ENCODE results near the gene RAPGEF6.
A peak's percentile ranks its signal among the peaks of the same experiment; 100 is the strongest.
"Not testable (repeated sequence)": the region's sequence is repeated elsewhere in the genome, so short reads cannot be mapped to it uniquely, and the experiment has no call there.

Gene RAPGEF6

GRCh38 chr5:131634996-131635683 lies at the start of gene RAPGEF6:
Gene RAPGEF6, minus strand, starts transcription at chr5:131635229. Its CDS starts 199 bp downstream, at chr5:131635030.
- peak; percentile 98 for DNase-seq

DNA sequence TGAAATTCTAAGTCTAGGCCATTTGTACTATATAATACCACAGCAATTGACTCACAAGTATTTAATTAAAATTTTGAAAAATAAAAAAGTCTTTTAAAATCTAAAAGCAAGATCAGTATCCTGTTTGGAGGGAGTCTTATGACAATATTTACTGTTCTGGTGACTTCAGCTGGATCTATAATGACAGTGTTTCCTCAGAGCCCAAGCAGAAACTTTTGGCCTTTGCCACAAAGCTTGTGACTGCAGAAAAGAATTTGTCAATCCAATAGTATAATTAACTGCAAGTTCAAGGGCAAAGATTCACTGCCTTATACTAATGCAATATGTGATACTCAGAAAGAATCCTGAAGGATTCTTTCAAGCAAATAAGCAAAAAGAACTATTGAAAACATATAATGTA lies 49.6 kb upstream of the RAPGEF6 start:
- DNase-seq = no peak

DNA sequence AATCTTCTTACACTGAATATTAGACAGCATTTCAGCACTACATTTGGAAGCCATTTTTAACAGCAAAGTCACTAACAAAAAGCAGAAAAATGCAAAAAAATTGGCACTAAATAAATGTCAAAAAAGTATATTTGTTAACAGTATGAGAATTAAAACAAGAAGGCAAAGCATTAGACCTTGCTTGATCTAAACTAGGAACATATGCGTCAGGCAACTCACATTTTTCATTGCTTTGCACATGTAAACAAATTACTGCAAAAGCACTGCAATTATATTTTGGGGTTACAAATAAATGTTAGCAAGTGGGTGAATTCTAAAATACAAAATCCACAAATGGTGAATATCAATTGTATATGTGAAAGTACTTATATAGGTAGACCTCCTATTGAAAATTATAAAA lies 49.0 kb upstream of the RAPGEF6 start:
- no peak for DNase-seq

DNA sequence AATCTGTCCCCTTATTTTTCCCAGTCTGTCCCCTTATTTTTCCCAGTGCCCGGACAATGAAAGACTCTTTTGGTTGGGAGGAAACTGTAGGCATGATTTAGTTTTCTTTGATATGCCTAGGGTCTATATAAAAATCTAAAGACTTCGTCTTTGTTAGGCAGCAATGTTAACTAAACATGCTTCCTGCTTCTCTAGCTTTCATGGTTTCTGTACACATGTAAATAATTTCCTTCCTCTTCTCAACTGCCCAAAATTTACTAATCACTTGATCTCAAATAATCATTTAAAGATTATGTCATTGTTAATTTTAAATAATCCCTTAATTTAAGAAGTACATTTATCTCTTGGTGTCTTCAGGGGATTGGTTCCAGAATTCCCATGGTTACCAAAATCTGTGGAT lies 47.8 kb upstream of the RAPGEF6 start:
- DNase-seq = no peak

DNA sequence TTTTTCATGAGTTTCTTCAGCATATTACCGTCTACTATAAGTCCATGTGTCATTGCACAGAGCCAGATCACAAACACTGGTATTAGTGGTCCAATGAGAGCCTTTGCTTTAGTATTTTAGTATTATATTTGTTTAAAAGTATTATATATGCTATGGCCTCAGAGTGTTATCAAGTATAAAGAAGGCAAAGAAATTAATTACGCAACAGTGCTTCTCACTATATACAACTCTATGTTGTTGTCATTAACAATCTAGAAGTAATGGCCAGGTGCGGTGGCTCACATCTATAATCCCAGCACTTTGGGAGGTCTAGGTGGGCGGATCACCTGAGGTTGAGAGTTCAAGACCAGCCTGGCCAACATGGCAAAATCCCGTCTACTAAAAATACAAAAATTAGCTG lies 47.1 kb upstream of the RAPGEF6 start:
- DNase-seq = no peak

DNA sequence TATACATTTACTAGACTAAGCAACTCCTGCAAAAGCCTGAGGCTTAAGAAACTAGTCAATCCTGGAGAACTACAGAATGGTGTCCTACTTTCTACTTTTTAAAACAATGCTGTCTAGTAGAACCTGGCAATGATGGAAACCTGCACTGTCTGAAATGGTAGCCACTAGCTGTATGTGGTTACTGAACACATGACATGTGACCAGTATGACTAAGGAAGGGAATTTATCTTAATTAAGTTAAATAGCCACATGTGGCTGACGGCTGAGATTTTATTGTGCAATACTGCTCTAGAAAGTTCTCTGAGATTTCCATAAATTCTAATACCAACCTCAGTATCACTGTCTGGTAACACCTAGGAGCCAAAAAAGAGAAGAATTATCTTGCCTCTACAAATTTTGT lies 44.9 kb upstream of the RAPGEF6 start:
- no peak for DNase-seq

DNA sequence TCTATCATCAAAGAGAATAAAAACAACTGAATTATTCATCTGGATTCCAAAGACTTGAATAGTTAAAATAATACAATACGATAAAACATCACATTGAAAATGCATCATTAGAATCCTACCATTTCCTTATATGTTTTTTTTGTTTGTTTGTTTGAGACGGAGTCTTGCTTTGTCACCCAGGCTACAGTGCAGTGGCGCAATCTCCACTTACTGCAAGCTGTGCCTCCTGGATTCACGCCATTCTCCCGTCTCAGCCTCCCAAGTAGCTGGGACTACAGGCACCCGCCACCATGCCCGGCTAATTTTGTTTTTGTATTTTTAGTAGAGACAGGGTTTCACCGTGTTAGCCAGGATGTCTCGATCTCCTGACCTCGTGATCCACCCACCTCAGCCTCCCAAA lies 43.2 kb upstream of the RAPGEF6 start:
- DNase-seq = not testable (repeated sequence)

DNA sequence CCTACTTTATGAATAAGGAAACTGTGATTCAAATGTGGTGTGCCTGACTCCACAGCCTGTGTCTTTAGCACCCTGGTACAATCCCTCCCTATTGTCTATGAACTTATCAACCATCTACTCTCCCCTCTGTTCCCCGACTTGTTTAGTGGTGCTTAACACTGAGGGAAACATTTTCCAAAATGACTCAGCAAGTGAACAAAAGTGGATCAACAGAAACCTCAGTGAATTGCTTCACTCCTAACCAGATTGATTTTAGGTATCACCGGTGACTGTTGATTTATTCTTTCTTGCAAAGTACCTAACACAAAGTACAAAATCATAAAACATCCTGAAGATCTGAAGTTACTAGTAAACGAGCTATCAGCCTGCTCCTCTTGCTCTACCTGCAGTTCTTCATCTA lies 42.1 kb upstream of the RAPGEF6 start:
- no peak for DNase-seq

DNA sequence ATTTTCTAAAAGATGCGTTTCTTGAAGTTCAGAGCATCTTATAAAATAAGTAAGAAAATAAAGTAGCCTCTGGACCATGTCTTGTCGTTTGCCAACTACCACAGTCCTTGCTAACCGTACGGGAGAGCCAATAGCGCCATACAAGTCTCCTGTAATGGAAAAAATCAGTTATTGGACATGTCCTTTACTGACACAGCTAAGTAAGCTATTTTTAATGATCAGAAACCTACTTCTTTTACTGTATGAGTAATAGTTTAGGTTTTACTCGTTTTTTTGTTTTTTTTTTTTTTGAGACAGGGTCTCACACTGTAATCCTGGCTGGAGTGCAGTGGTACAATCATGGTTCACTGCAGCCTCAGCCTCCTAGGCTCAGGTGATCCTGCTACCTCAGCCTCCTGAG lies 37.7 kb upstream of the RAPGEF6 start:
- no peak for DNase-seq

GRCh38 chr5:131671994-131672655 lies 37.1 kb upstream of the RAPGEF6 start:
- DNase-seq = no peak

DNA sequence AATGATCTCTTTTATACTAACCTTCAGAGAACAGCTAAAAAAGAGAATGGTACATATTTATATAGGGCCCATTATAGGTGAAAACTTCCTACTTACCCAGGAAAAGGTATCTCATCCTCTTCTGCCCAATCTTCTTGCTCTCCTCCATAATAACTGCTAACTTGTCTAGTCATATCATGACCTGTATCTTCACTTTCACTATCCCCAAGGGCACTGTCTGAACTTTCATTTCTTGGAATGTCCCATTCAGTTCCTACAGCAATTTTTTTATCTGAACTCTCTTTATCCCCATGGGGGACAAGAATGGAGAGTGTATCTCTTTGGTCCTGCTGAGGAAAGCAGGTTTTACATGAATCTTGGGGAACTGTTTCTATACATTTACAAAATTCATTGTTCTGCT lies 36.4 kb upstream of the RAPGEF6 start:
- no peak for DNase-seq

- DNase-seq = no peak
Measured at GRCh38 chr5:131664929-131665328, 29.9 kb upstream of the RAPGEF6 start.

DNA sequence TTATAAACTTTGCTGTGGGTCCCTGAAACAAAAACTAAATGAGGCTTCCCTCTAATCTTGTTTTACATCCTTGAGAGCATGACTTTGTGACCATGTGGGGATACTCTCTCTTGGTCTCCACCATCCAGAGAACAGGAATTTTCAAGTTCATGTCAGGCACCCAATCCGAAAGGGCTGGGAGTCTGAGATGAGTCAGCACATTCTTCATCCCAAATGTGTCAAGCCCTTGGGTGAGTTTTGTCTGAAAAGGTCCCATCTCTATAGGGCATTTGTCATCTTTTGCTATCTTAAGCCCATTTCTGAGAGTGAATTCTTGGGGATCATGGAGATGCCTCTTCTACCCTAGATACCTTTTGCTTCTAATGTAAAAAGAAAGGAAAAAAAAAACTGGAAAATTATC lies 26.9 kb upstream of the RAPGEF6 start:
- no peak for DNase-seq

- no peak for DNase-seq
Measured at GRCh38 chr5:131659841-131660240, 24.8 kb upstream of the RAPGEF6 start.

- no peak for DNase-seq
Measured at GRCh38 chr5:131659290-131659689, 24.3 kb upstream of the RAPGEF6 start.

DNA sequence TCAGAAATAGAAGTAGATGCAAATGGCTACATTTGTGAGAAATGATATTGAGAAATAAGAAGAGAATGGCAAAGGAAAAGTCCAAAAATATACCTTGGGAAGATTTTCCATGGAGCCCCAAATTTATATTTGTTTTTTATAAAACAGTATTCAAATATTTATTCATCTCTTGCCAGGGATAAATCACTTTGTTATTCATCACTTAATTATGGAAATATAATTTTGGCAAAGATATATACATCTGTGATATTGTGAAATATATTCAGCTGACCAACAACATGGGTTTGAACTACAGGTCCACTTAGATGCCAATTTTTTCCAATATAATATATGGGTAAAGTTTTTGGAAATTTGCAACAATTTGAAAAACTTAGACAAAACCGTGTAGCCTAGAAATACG lies 19.7 kb upstream of the RAPGEF6 start:
- DNase-seq = no peak

GRCh38 chr5:131654309-131654708 lies 19.3 kb upstream of the RAPGEF6 start:
- no peak for DNase-seq

GRCh38 chr5:131649161-131649560 lies 14.1 kb upstream of the RAPGEF6 start:
- no peak for DNase-seq

- DNase-seq = no peak
Measured at GRCh38 chr5:131647048-131647769, 12.2 kb upstream of the RAPGEF6 start.

GRCh38 chr5:131644822-131645221 lies 9.8 kb upstream of the RAPGEF6 start:
- no peak for DNase-seq

DNA sequence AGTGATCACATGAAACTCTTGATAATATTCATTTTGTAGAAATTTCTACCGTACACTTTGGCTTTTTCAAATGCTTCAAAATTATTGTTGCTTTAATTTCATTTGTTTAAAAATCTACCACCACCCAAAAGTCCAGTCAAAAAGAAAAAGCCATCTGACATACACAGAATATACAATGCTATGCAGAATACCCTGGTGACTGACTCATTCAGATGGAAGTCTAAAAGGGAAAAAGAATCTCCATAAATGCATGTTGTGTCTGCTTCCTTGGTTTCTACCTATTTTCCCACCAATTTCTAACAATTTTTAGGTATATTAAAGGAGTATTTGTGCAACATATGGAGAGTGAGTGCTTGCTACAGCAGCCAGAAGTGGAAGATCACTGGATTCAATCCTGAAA lies 9.3 kb upstream of the RAPGEF6 start:
- no peak for DNase-seq

GRCh38 chr5:131641494-131641893 lies 6.5 kb upstream of the RAPGEF6 start:
- DNase-seq = no peak

- no peak for DNase-seq
Measured at GRCh38 chr5:131640043-131640856, 5.2 kb upstream of the RAPGEF6 start.

Data from NCI-H1436 treated with DMSO at 0.1 percent for 48 hours (cell line).